Large intestine (tissue), 3 donors: ENCODE data around the gene CBFA2T3. TPM values are rescaled to one million over a fixed set of nuclear protein-coding genes. Genes with fewer than 3 reads are reported as not detected.
A peak's percentile ranks its signal among the peaks of the same experiment; 100 is the strongest.

Experiments used
- DNase-seq, 2 donors: peaks; one replicate each; pipeline versions ENCODE4 v3.0.0 to v3.0.0-alpha.2; 2013
- H3K27ac ChIP-seq: one replicate; pipeline ENCODE4 v1.5.1; 2013; ENCODE audit warnings: low read length
- H3K27me3 ChIP-seq: 2 replicates; pipeline ENCODE4 v1.6.1; 2013; ENCODE audit warnings: low read length; ENCODE audit not compliant: control insufficient read depth, insufficient read depth
- H3K36me3 ChIP-seq: 2 replicates; pipeline ENCODE4 v1.6.1; 2013; ENCODE audit warnings: low read length; ENCODE audit not compliant: control insufficient read depth, insufficient read depth
- H3K4me1 ChIP-seq: one replicate; pipeline ENCODE4 v1.6.1; 2013; ENCODE audit warnings: low read length; ENCODE audit not compliant: control insufficient read depth, insufficient read depth
- H3K4me3 ChIP-seq: one replicate; pipeline ENCODE4 v1.5.1; 2013; ENCODE audit warnings: low read length
- H3K9me3 ChIP-seq: one replicate; pipeline ENCODE4 v1.6.1; 2013; ENCODE audit warnings: mild to moderate bottlenecking, low read depth, low read length, moderate library complexity; ENCODE audit not compliant: control insufficient read depth
- WGBS: methylation state at CpG from one replicate; pipeline ENCODE4 v1.1.5; 2013; ENCODE audit warnings: low lambda C conversion rate; ENCODE audit not compliant: insufficient coverage; 5-methylcytosine and 5-hydroxymethylcytosine counted together
- polyA plus RNA-seq: library from polyadenylated mRNA; unstranded; fragments of 120-200 nt; gene quantifications from one replicate; pipeline ENCODE4 v1.2.1, GENCODE V29; 2013

The CBFA2T3 gene
- polyA plus RNA-seq, 1 donor: 7.4 TPM

GRCh38 chr16:88861359-88861758, 115.6 kb downstream of the CBFA2T3 start:
- no peak for DNase-seq
- Histone ChIP-seq H3K27me3 (no peaks in the 10 kb centered on the region), H3K27ac (no peak overlapping the region), H3K4me3 (no peak overlapping the region), H3K4me1 (peaks cover 8% of the 10 kb centered on the region), H3K36me3 (peaks cover 41% of the 10 kb centered on the region), H3K9me3 (peaks cover 3% of the 10 kb centered on the region)
- no CpG with 5 or more reads among the region's 19 CpGs for WGBS

DNA sequence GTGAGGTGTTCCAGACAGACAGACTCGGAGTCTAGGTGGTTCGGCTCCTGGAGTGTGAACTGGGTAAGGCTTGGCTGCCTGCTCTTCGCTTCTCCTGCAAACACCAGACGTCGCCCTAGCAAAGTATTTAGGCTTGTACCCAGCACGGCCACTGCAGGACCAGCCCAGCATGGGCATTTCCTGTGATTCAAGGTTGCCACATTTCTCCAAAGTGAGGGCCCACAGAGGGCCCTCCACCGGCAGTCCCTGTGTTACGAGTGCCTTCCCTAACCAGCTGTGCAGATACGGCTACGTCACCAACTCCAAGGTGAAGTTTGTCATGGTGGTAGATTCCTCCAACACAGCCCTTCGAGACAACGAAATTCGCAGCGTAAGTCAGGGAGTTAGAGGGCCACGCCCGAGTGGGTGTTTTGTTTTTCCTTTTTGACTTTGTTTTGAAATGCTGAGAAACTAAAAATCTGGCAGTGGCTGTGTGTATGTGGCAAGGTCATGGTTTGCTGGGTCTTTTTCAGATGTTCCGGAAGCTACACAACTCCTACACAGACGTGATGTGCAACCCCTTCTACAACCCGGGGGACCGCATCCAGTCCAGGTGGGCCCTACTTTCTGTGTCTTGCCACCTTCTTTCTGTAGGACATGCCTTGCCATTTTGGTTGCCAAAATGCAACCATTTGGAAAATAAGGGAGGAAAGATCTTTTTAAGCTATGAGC, 117.5 kb downstream of the CBFA2T3 start:
- Histone ChIP-seq H3K27me3 (no peaks in the 10 kb centered on the region), H3K27ac (no peak overlapping the region), H3K4me3 (no peak overlapping the region), H3K9me3 (peaks cover 3% of the 10 kb centered on the region), H3K4me1 (peaks cover 17% of the 10 kb centered on the region), H3K36me3 (peaks cover 43% of the 10 kb centered on the region)
- DNase-seq: no peak
- WGBS: 90% methylated on average over 2 of the region's 20 CpGs

DNA sequence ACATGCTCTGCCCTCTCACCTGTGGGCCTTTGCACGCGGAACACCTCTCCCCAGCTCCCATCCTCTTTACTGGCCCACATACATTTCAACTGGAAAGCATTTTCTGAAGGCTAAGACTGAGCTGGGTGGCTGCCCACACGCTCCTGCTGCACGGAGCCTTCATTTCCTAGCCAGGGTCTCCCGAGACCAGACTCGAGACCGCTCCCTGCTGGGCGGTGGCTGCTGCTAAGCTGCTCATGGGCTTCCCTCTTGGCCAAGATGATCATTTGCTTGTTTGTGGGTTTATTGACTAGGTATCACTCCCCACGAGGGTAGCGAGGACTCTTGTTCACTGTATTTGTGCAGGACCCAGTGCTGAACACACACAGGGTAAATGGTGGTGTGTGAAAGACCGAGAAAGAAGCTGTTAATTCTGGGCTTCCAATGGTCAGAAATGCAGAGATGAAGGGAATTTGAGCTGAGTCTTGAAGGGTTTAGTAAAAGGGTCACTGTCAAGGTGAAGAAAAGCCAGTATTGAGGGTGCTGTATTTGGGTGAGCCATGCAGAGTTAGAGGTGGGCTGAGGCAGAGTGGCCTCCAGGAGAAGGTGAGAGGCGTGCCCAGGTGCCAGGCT, 119.2 kb downstream of the CBFA2T3 start:
- no CpG with 5 or more reads among the region's 12 CpGs for WGBS
- peak overlapping the region; percentile 70 for H3K27ac ChIP-seq
- H3K4me3 ChIP-seq: peak overlapping the region; percentile 100
- no peaks in the 10 kb centered on the region for H3K27me3 ChIP-seq
- peaks cover 52% of the 10 kb centered on the region for H3K36me3 ChIP-seq
- peaks cover 17% of the 10 kb centered on the region for H3K4me1 ChIP-seq
- peaks cover 3% of the 10 kb centered on the region for H3K9me3 ChIP-seq
- peak; percentile 72 to 74 for DNase-seq

GRCh38 chr16:88856828-88857727, 119.9 kb downstream of the CBFA2T3 start, which contains the start of the genes GALNS and TRAPPC2L:
Gene GALNS, minus strand, starts transcription at chr16:88856947. Its CDS starts 70 bp downstream, at chr16:88856877.
Gene TRAPPC2L, plus strand, starts transcription at chr16:88857127. Its CDS starts 24 bp downstream, at chr16:88857151.
- H3K4me1 ChIP-seq: peaks cover 17% of the 10 kb centered on the region
- no peaks in the 10 kb centered on the region for H3K9me3 ChIP-seq
- peak; percentile 93 to 96 for DNase-seq
- peaks cover 44% of the 10 kb centered on the region for H3K36me3 ChIP-seq
- peak within 1 kb of the TSS; percentile 70 for H3K27ac ChIP-seq
- no peaks in the 10 kb centered on the region for H3K27me3 ChIP-seq
- no CpG with 5 or more reads among the region's 87 CpGs for WGBS
- peak within 1 kb of the TSS; percentile 100 for H3K4me3 ChIP-seq

DNA sequence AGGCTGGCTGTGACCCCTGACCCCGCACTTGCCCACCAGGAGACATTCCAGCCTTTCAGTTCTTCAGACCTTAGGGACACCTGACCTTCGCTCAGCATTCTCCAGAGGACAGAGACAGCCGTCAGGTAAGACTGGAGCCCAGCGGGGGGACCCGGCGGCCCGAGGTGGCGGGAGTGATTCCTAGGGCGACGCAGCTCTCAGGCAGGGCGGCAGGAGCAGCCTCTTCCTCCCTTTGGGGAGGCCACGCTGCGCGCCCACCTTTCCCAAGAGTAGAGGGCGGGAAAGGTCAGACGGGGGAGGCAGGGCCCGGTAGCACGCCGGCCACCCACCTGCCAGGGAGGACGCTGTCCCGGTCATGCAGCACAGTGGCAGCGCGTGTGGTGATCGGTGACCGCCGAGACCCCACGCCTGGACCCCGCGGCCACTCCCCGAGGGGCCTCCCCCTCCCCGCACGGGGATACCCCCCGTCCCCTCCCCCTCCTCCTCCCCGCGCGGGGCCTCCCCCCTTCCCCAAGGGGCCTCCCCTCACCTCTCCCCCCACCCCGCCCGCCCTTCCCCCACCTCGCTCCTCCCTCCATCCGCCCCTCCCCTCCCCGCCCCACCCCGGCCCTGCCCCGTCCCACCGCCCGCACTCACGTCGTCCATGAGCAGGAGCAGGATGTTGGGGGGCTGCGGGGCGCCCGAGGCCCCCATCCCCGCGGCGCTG, 120.7 kb downstream of the CBFA2T3 start:
- WGBS: no CpG with 5 or more reads among the region's 53 CpGs
- DNase-seq: peak in 1 of 2 donors; percentile 18
- H3K9me3 ChIP-seq: peaks cover 3% of the 10 kb centered on the region
- H3K4me3 ChIP-seq: peak overlapping the region; percentile 60
- no peak overlapping the region for H3K27ac ChIP-seq
- no peaks in the 10 kb centered on the region for H3K27me3 ChIP-seq
- H3K36me3 ChIP-seq: peaks cover 38% of the 10 kb centered on the region
- peaks cover 17% of the 10 kb centered on the region for H3K4me1 ChIP-seq

GRCh38 chr16:88855736-88856121, 121.3 kb downstream of the CBFA2T3 start:
- Histone ChIP-seq H3K27me3 (no peaks in the 10 kb centered on the region), H3K36me3 (peaks cover 35% of the 10 kb centered on the region), H3K9me3 (peaks cover 3% of the 10 kb centered on the region), H3K4me1 (peaks cover 17% of the 10 kb centered on the region), H3K4me3 (peak overlapping the region; percentile 60), H3K27ac (no peak overlapping the region)
- no peak for DNase-seq
- no CpG with 5 or more reads among the region's 13 CpGs for WGBS

- no peak for DNase-seq
- Histone ChIP-seq H3K4me1 (peaks cover 17% of the 10 kb centered on the region), H3K36me3 (peaks cover 33% of the 10 kb centered on the region), H3K4me3 (no peak overlapping the region), H3K27ac (no peak overlapping the region), H3K9me3 (peaks cover 3% of the 10 kb centered on the region), H3K27me3 (no peaks in the 10 kb centered on the region)
- no CpG with 5 or more reads among the region's 8 CpGs for WGBS
These were observed 121.8 kb downstream of the CBFA2T3 start for GRCh38 chr16:88855176-88855575.

DNA sequence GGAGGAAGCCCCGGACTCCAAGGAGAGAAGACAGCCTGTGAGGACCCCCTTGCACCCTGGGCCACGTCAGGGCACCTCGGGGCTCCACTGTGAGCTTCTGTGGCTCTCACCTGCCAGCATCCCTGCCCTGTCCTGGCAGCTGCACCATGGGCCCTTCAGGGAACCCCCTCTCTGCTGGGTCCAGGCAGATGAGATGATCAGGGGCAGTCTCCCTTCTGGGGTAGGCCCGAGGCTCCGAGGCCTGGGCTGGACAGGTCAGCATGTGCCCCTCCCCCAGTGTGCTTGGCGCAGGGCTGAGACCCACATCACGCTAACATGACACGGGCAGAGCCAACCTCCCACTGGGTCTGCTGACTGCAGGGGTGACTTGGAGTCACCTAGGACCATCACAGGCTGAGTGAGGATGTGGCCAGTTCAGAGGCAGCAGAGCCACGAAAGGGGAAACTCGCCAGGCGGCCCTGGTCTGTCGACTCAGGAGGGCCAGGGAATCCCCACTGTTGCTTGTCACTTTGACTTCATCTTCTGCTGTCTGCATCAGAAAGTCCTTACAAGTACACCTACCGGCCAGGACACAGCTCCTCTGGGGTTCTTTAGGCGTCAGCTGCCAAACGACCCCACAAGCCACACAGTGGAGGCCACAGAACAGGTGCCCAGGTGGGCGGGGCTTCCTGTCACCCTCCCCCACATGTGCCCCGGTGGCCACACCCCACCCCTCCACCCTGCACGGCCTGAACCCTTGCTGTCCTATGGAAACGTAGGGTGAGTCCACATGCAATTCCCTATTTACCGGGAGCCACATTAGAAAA, 122.5 kb downstream of the CBFA2T3 start:
- no peak for DNase-seq
- H3K27ac ChIP-seq: no peak overlapping the region
- peaks cover 3% of the 10 kb centered on the region for H3K9me3 ChIP-seq
- no peaks in the 10 kb centered on the region for H3K27me3 ChIP-seq
- peaks cover 17% of the 10 kb centered on the region for H3K4me1 ChIP-seq
- no peak overlapping the region for H3K4me3 ChIP-seq
- H3K36me3 ChIP-seq: peaks cover 33% of the 10 kb centered on the region
- WGBS: no CpG with 5 or more reads among the region's 20 CpGs

DNA sequence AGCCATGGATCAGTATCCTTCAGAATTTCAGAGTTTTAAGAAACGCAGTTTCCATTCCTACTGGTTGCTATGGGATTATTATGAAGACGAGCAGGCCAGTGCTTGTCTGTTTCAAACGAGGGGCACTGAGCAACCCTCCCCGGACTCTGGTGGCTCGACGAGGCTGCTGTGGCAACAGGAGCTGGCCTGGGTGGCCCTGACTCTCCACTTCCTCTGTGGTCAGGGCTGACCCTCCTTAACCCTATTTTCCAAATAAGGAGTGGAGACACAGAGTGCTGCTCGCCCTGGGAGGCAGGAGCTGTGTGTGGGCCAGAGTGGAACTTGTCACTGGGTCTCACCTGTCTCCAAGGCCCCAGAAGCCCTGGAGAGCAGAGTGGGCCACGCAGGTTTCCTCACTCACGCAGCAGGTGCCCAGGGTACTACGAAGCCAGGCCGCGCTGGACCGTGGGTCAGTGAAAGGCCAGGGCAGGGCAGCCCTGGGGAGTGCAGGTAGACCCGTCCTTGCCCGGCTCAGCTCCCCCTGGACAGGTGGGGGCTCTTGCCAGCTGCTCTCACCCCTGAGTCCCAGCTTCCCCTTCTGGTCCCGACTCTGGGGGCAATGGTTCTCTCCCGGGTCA, 123.6 kb downstream of the CBFA2T3 start:
- DNase-seq: no peak

More for the DNA sequence above, 123.6 kb downstream of the CBFA2T3 start:
- H3K36me3 ChIP-seq: peaks cover 24% of the 10 kb centered on the region
- H3K9me3 ChIP-seq: peaks cover 3% of the 10 kb centered on the region
- H3K4me3 ChIP-seq: no peak overlapping the region
- H3K27me3 ChIP-seq: no peaks in the 10 kb centered on the region
- H3K4me1 ChIP-seq: peaks cover 16% of the 10 kb centered on the region
- WGBS: no CpG with 5 or more reads among the region's 17 CpGs
- H3K27ac ChIP-seq: no peak overlapping the region
